Fibroblast of skin of left quadriceps (primary cell): ENCODE results near the gene RALGPS1.

Experiments
- DNase-seq, 2 experiments: peaks; one replicate each; pipeline ENCODE4 v3.0.0-alpha.2; 2013; ENCODE audit warnings: low read depth in 2 of 2

The RALGPS1 gene

GRCh38 chr9:126904586-126904985, 10.0 kb upstream of the RALGPS1 start:
- DNase-seq, result no peak

GRCh38 chr9:126906091-126906490, 8.5 kb upstream of the RALGPS1 start:
- no peak for DNase-seq

- DNase-seq, result no peak
These were observed 7.5 kb upstream of the RALGPS1 start for GRCh38 chr9:126907058-126907457.

GRCh38 chr9:126915281-126915816, 767 bp downstream of the RALGPS1 start:
- no peak for DNase-seq

- no peak for DNase-seq
These were observed 1.4 kb downstream of the RALGPS1 start for GRCh38 chr9:126915846-126916543.

- no peak for DNase-seq
These were observed 2.3 kb downstream of the RALGPS1 start for GRCh38 chr9:126916909-126917308.

- DNase-seq, result no peak
These were observed 4.6 kb downstream of the RALGPS1 start for GRCh38 chr9:126919193-126919592.

- DNase-seq, result no peak
These were observed 11.3 kb downstream of the RALGPS1 start for GRCh38 chr9:126925876-126926275.

GRCh38 chr9:126926364-126926763, 11.8 kb downstream of the RALGPS1 start:
- no peak for DNase-seq

GRCh38 chr9:126927419-126927818, 12.8 kb downstream of the RALGPS1 start:
- no peak for DNase-seq

- no peak for DNase-seq
These were observed 18.3 kb downstream of the RALGPS1 start for GRCh38 chr9:126932871-126933321.

- no peak for DNase-seq
These were observed 18.9 kb downstream of the RALGPS1 start for GRCh38 chr9:126933334-126933980.

- DNase-seq, result no peak
These were observed 19.9 kb downstream of the RALGPS1 start for GRCh38 chr9:126934441-126934840.

GRCh38 chr9:126935630-126936029, 21.0 kb downstream of the RALGPS1 start:
- DNase-seq, result no peak

GRCh38 chr9:126937444-126937843, 22.9 kb downstream of the RALGPS1 start:
- no peak for DNase-seq

GRCh38 chr9:126938327-126938726, 23.7 kb downstream of the RALGPS1 start:
- no peak for DNase-seq

GRCh38 chr9:126939821-126940221, 25.2 kb downstream of the RALGPS1 start:
- no peak for DNase-seq

GRCh38 chr9:126942399-126942798, 27.8 kb downstream of the RALGPS1 start:
- DNase-seq, result peak in 1 of 2 experiments; percentile 0

- no peak for DNase-seq
These were observed 31.1 kb downstream of the RALGPS1 start for GRCh38 chr9:126945682-126946081.

GRCh38 chr9:126947529-126947928, 32.9 kb downstream of the RALGPS1 start:
- no peak for DNase-seq

- peak in 1 of 2 experiments; percentile 17 for DNase-seq
These were observed 37.8 kb downstream of the RALGPS1 start for GRCh38 chr9:126952205-126952977.
